KMS-11 (cell line): ENCODE results near the gene RHD.
"Not testable (repeated sequence)": the region's sequence is repeated elsewhere in the genome, so short reads cannot be mapped to it uniquely, and the experiment has no call there.

Source experiments
- H2AFZ ChIP-seq: fragments of 200-600 bp; sonication (generic); 2 replicates; pipeline ENCODE4 v1.6.1; 2016; ENCODE audit warnings: antibody characterized with exemption, mixed run types, low read depth
- H3K27ac ChIP-seq: fragments of 200-600 bp; sonication (generic); 2 replicates; pipeline ENCODE4 v1.6.1; 2016; ENCODE audit warnings: mild to moderate bottlenecking, mixed run types
- H3K27me3 ChIP-seq: fragments of 200-600 bp; sonication (generic); 2 replicates; pipeline ENCODE4 v1.6.1; 2017; ENCODE audit warnings: mild to moderate bottlenecking, low read depth, mixed run types, moderate library complexity; ENCODE audit not compliant: insufficient read depth
- H3K36me3 ChIP-seq: fragments of 200-600 bp; sonication (generic); 2 replicates; pipeline ENCODE4 v1.6.1; 2017; ENCODE audit warnings: mild to moderate bottlenecking, mixed run types; ENCODE audit not compliant: insufficient read depth
- H3K4me1 ChIP-seq: fragments of 200-600 bp; sonication (generic); 2 replicates; pipeline ENCODE4 v1.6.1; 2016; ENCODE audit warnings: mild to moderate bottlenecking, low read depth, mixed run types; ENCODE audit not compliant: poor library complexity, severe bottlenecking
- H3K4me2 ChIP-seq: fragments of 200-600 bp; sonication (generic); 2 replicates; pipeline ENCODE4 v1.7.0; 2016; ENCODE audit warnings: mild to moderate bottlenecking, mixed run types
- H3K4me3 ChIP-seq: fragments of 200-600 bp; sonication (generic); IDR thresholded peaks from 2 replicates; pipeline ENCODE4 v1.6.1; 2017; ENCODE audit warnings: low read depth, low read length, mixed read lengths; ENCODE audit not compliant: insufficient read depth
- H3K79me2 ChIP-seq: fragments of 200-600 bp; sonication (generic); 2 replicates; pipeline ENCODE4 v1.6.1; 2016; ENCODE audit warnings: low read depth, mixed run types; ENCODE audit not compliant: insufficient read depth
- H3K9ac ChIP-seq: fragments of 200-600 bp; sonication (generic); 2 replicates; pipeline ENCODE4 v1.6.1; 2016; ENCODE audit warnings: mild to moderate bottlenecking, mixed run types
- H4K20me1 ChIP-seq: fragments of 200-600 bp; sonication (generic); 2 replicates; pipeline ENCODE4 v1.6.1; 2016; ENCODE audit warnings: mild to moderate bottlenecking, mixed run types; ENCODE audit not compliant: insufficient read depth
- TF ChIP-seq, protein P1 (sequence below): fragments of 200-600 bp; sonication (generic); conservative IDR thresholded peaks from 2 replicates; pipeline ENCODE4 v1.6.1; 2017; ENCODE audit warnings: low read depth, mild to moderate bottlenecking, antibody characterized with exemption, low read length, moderate library complexity, mixed read lengths

RHD gene

DNA sequence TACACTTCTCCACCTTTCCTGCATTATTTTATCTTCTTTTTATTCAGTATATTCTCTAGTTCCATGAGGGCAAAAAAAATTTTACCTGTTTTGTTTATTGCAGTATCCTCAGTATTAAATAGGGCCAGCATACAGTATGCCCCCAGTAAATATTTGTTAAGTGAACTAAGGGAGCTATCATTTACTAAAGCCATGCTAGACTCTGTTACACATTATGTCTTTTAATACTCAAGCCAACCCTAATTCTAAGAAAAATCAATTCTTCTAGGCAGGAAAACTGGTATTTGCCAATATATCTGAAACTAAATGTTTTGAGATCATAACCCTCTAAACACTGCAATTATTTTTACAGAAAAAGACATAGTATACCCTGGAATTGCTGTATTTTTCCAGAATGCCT lies 84.1 kb downstream of the RHD start:
- TF ChIP-seq, protein P1, sequence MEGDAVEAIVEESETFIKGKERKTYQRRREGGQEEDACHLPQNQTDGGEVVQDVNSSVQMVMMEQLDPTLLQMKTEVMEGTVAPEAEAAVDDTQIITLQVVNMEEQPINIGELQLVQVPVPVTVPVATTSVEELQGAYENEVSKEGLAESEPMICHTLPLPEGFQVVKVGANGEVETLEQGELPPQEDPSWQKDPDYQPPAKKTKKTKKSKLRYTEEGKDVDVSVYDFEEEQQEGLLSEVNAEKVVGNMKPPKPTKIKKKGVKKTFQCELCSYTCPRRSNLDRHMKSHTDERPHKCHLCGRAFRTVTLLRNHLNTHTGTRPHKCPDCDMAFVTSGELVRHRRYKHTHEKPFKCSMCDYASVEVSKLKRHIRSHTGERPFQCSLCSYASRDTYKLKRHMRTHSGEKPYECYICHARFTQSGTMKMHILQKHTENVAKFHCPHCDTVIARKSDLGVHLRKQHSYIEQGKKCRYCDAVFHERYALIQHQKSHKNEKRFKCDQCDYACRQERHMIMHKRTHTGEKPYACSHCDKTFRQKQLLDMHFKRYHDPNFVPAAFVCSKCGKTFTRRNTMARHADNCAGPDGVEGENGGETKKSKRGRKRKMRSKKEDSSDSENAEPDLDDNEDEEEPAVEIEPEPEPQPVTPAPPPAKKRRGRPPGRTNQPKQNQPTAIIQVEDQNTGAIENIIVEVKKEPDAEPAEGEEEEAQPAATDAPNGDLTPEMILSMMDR: no peak
- no peak overlapping the region for H3K4me3 ChIP-seq
- no peak overlapping the region for H3K9ac ChIP-seq
- H4K20me1 ChIP-seq: no peaks in the 10 kb centered on the region
- H3K27me3 ChIP-seq: no peaks in the 10 kb centered on the region; the same call in 1 of the 2 replicates
- H3K79me2 ChIP-seq: no peaks in the 10 kb centered on the region
- no peaks in the 10 kb centered on the region for H3K4me1 ChIP-seq
- no peak overlapping the region for H2AFZ ChIP-seq
- no peak overlapping the region for H3K27ac ChIP-seq
- H3K4me2 ChIP-seq: no peak overlapping the region
- H3K36me3 ChIP-seq: peaks cover 3% of the 10 kb centered on the region; the same call in 1 of the 2 replicates

DNA sequence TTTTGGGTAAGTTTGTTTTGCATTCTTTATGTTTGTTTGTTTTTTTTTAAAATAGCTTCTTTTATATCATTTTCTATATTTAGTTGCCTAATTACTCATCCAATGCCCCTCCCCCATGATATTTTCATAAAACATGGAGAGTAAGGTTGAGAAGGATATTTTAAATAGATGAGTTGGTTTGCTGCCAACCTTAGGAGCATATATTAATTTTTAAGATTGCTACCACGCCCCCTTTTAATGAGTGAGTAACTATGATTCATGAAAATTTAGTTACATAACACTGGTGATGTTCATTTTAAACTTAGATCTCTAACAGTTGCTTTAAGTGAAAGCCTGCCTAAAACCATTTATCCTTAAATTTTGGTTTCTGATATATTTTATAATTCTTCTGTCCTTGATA lies 84.5 kb downstream of the RHD start:
- Histone ChIP-seq H3K9ac (no peak overlapping the region), H3K36me3 (peaks cover 3% of the 10 kb centered on the region; the same call in 1 of the 2 replicates)

DNA sequence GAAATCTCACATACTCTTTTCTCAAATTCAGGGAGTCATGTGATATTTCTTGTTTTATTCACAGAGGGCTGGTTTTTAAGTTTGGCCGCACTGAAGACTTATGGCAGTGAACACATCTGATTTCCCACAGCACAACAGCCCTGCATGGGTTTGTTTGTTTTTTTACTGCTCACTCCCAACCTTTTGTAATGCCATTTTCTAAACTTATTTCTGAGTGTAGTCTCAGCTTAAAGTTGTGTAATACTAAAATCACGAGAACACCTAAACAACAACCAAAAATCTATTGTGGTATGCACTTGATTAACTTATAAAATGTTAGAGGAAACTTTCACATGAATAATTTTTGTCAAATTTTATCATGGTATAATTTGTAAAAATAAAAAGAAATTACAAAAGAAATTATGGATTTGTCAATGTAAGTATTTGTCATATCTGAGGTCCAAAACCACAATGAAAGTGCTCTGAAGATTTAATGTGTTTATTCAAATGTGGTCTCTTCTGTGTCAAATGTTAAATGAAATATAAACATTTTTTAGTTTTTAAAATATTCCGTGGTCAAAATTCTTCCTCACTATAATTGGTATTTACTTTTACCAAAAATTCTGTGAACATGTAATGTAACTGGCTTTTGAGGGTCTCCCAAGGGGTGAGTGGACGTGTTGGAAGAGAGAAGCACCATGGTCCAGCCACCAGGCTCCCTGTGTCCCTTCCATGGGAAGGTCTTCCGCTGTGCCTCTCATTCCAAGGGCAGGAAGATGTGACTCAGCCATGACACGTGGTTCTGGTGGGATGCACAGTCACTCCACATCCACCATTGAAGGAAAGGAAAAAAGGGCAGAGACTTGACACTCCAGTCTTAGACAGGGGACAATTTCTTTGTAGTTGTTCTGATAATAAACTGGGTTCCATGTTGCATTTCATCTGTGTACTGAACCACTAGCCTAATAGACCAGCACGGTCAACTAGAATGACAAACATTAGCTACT lies 88.6 kb downstream of the RHD start:
- no peaks in the 10 kb centered on the region for H3K79me2 ChIP-seq
- no peaks in the 10 kb centered on the region; the same call in 1 of the 2 replicates for H3K36me3 ChIP-seq
- H3K4me2 ChIP-seq: no peak overlapping the region
- H4K20me1 ChIP-seq: no peaks in the 10 kb centered on the region
- H3K4me1 ChIP-seq: no peaks in the 10 kb centered on the region
- H3K4me3 ChIP-seq: no peak overlapping the region
- no peak overlapping the region for H3K27ac ChIP-seq
- TF ChIP-seq, protein P1: no peak
- H2AFZ ChIP-seq: no peak overlapping the region
- no peaks in the 10 kb centered on the region; the same call in 1 of the 2 replicates for H3K27me3 ChIP-seq
- H3K9ac ChIP-seq: no peak overlapping the region

More for the DNA sequence above, 84.5 kb downstream of the RHD start:
- Histone ChIP-seq H4K20me1 (no peaks in the 10 kb centered on the region), H3K4me3 (no peak overlapping the region), H2AFZ (no peak overlapping the region), H3K4me1 (no peaks in the 10 kb centered on the region), H3K4me2 (no peak overlapping the region), H3K27ac (no peak overlapping the region), H3K27me3 (no peaks in the 10 kb centered on the region; the same call in 1 of the 2 replicates), H3K79me2 (no peaks in the 10 kb centered on the region)
- TF ChIP-seq, protein P1: no peak

DNA sequence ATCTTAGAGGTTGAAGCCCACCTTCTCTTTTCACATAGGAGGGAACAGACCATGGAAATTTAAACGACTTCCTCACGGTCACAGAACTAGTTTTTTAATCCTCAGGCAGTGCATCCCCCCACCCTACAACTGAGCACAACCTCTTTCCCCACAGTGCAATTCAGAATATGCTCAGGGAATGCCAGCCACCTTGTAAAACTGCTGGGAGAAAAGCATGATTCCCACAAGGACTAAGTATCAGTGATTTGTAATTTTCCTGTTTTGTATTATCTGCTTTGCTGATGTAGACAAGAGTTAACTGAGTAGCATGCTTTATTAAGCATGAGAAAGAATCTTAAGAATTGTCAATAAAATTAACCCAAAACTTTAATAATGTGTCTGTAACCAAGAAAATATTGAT lies 89.6 kb downstream of the RHD start:
- H3K27ac ChIP-seq: no peak overlapping the region
- no peaks in the 10 kb centered on the region for H3K4me1 ChIP-seq
- H4K20me1 ChIP-seq: no peaks in the 10 kb centered on the region
- H2AFZ ChIP-seq: no peak overlapping the region
- H3K4me2 ChIP-seq: no peak overlapping the region
- H3K27me3 ChIP-seq: no peaks in the 10 kb centered on the region; the same call in 1 of the 2 replicates
- H3K4me3 ChIP-seq: no peak overlapping the region
- H3K36me3 ChIP-seq: no peaks in the 10 kb centered on the region; the same call in 1 of the 2 replicates
- H3K79me2 ChIP-seq: no peaks in the 10 kb centered on the region
- TF ChIP-seq, protein P1: no peak
- H3K9ac ChIP-seq: no peak overlapping the region

DNA sequence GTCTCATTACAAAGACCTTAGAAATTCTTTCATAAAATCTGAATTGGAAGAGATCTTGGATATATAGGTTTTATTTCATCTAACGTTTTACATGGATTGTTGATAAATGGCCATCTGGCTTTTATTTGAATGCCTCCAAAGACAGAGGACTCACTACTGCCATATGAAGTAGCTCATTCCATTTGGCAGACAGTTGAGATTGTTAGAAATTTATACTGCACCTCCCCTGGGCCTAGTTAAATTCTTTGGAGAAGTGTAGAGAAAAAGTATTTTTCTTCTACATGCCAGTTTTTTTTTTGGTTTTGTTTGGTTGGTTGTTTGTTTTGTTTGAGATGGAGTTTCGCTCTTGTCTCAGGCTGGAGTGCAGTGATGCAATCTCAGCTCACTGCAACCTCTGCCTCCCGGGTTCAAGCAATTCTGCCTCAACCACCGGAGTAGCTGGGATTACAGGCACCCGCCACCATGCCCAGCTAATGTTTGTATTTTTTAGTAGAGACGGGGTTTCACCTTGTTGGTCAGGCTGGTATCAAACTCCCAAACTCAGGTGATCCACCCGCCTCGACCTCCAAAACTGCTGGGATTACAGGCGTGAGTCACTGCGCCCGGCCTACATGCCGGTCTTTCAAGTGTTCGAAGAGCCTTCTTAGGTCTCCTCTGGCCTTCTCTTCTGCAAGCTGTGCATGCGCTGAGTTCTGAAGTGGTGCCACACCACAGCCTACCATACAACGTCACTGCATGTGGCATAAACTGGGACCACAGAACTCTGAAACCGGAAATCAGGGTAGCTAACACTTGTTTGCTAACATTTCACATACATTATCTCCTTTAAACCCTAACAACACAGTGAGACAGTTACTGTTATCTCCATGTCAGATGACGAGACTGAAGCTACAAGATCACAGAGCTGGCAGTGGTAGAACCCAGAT lies 90.6 kb downstream of the RHD start:
- H3K79me2 ChIP-seq, H3K4me3 ChIP-seq, H2AFZ ChIP-seq, H3K27me3 ChIP-seq, H3K4me1 ChIP-seq, H3K4me2 ChIP-seq, H3K27ac ChIP-seq, H3K9ac ChIP-seq, H3K36me3 ChIP-seq, H4K20me1 ChIP-seq: not testable (repeated sequence)
